Activated naive CD8-positive, alpha-beta T cell treated with anti-CD3 and anti-CD28 coated beads, Interleukin-2, amount 10 ng/mL, durations not matched to agents 7 days and 5 days (primary cell): Measurements from ENCODE around the gene SPTBN2. TPM values are rescaled to one million over a fixed set of nuclear protein-coding genes. Genes with fewer than 3 reads are reported as not detected.

Experiments
- ATAC-seq: fragments of 150-1000 bp; cut with Tn5 transposase; one replicate; pipeline ENCODE4 v1.10.0; 2021; ENCODE audit warnings: low read depth, moderate library complexity
- POLR2A ChIA-PET: fragments of 350-600 bp; sonication (Branson Sonifier 250); formaldehyde crosslinking; loops from one replicate; lab custom pipeline; 2021; ENCODE audit warnings: antibody characterized with exemption; lab: Charles Lee
- DNase-seq: peaks from one replicate; pipeline ENCODE4 v3.0.0; 2021
- H3K27ac Mint-ChIP-seq: one replicate; pipeline ENCODE4 v1.8.0; 2022; ENCODE audit warnings: mild to moderate bottlenecking, mixed read lengths
- H3K27me3 Mint-ChIP-seq: one replicate; pipeline ENCODE4 v1.8.0; 2022; ENCODE audit warnings: mild to moderate bottlenecking, moderate library complexity, mixed read lengths
- H3K36me3 Mint-ChIP-seq: one replicate; pipeline ENCODE4 v1.8.0; 2021; ENCODE audit warnings: mild to moderate bottlenecking, mixed read lengths
- H3K4me1 Mint-ChIP-seq: one replicate; pipeline ENCODE4 v1.8.0; 2021; ENCODE audit warnings: mixed read lengths
- H3K4me3 Mint-ChIP-seq: one replicate; pipeline ENCODE4 v1.8.0; 2022; ENCODE audit warnings: mild to moderate bottlenecking, moderate library complexity, mixed read lengths
- H3K9me3 Mint-ChIP-seq: one replicate; pipeline ENCODE4 v1.8.0; 2021; ENCODE audit warnings: mixed read lengths
- total RNA-seq, 2 experiments: library from RNA; stranded (reverse); gene quantifications; one replicate each; pipeline ENCODE4 v1.2.3, GENCODE V29; 2021

The SPTBN2 gene
- total RNA-seq, 2 experiments from 2014 or later: 1.3 to 1.6 TPM

GRCh38 chr11:66720223-66720898 lies 8.7 kb downstream of the SPTBN2 start:
- POLR2A ChIA-PET: no interaction called here
- Mint-ChIP-seq H3K36me3 (no peaks in the 10 kb centered on the region), H3K4me1 (peaks cover 12% of the 10 kb centered on the region), H3K9me3 (no peaks in the 10 kb centered on the region), H3K27ac (peak overlapping the region; percentile 75), H3K4me3 (peak overlapping the region; percentile 52), H3K27me3 (peaks cover 27% of the 10 kb centered on the region)
- ATAC-seq: peak; percentile 87
- peak; percentile 58 for DNase-seq

DNA sequence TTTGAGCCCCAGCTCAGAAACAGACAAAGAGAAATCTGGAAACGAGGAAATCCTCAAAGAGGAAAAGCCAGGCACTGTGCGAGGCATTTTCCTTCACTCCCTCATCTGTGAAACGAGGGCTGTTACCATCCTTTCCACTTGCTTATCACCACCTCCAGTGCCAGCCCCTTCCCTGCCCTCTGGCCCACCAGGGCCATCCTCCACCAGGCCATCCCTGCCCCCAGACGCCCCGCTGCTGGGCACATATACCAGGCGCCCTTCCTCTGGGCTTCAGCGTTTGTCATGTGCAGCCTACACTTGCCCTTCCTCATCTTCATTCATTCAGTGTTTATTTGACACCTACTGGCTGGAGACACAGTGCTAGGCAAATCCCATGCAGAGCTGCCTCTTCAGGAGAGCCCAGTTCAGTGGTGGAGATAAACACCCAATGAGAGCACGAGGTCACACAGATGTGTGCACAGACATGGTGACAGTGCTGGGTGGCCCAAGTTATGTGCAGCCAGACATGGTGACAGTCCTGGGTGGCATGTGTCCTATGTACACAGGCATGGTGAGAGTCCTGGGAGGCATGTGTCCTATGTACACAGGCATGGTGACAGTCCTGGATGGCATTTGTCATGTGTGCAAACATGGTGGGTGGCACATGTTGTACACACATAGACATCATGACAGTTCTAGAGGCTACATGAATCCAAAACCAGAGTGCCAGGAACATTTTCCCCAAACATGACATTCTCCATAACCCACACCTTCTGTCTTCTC lies 9.7 kb downstream of the SPTBN2 start:
- DNase-seq (no peak), ATAC-seq (no peak)
- H3K36me3 Mint-ChIP-seq: no peaks in the 10 kb centered on the region
- peaks cover 16% of the 10 kb centered on the region for H3K27me3 Mint-ChIP-seq
- POLR2A ChIA-PET: no interaction called here
- H3K9me3 Mint-ChIP-seq: no peaks in the 10 kb centered on the region
- H3K4me1 Mint-ChIP-seq: peaks cover 12% of the 10 kb centered on the region
- no peak overlapping the region for H3K27ac Mint-ChIP-seq
- H3K4me3 Mint-ChIP-seq: no peak overlapping the region

DNA sequence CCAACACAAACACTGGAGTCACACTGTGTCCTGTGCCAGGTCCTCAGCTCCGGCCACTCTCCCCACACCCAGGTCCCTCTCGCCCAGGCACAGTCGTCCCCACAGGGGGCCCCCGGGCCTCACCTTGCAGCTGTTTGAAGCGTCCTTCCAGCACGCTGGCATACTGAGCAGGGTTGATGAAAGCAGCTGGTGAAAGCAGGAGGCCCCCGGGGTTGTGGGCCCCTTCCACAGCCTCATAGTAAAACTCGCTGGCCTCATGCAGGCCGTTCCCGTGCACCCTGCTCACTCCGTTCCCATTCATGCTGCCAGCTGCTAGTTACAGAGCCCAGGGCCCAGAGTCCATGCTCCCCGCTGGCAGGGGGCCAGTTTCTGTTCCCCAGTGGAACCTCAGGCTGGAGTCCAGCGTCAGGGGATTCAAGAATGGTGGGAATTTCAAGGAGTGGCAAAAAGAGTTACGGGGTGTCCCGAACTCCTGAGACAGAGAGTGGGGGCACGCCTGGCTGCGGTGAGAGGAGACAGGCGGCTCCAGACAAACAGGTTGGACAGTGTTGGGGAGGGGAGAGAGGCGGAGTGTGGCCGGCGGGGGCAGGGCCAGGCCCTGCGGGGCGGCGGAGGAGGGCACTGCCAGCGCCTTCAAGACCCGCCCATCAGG lies 10.6 kb downstream of the SPTBN2 start:
- Mint-ChIP-seq H3K4me1 (peaks cover 13% of the 10 kb centered on the region), H3K27me3 (peaks cover 11% of the 10 kb centered on the region), H3K27ac (no peak overlapping the region), H3K4me3 (no peak overlapping the region), H3K9me3 (no peaks in the 10 kb centered on the region), H3K36me3 (no peaks in the 10 kb centered on the region)
- ATAC-seq (no peak), DNase-seq (no peak)
- POLR2A ChIA-PET: no interaction called here

DNA sequence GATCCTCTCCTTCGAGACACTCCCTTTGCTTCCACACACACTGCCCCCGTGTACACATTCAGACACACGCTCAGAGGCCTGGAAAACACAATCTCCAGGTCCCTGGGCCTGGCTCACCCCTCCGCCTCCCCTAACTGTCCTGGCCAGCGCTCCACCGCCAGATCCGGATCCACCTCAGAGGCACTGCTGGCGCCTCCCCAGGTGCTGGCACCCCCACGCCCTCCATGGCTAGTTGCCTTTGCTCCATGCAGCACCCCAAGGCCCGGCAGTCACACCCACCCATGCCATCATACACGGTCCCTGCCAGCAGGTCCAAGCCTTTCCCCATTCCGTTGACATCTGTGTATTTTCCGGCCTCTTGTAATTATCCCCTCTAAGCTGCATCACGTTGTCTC lies 11.1 kb downstream of the SPTBN2 start:
- POLR2A ChIA-PET: no interaction called here
- Mint-ChIP-seq H3K27ac (no peak overlapping the region), H3K9me3 (no peaks in the 10 kb centered on the region), H3K27me3 (peaks cover 7% of the 10 kb centered on the region), H3K4me1 (peaks cover 15% of the 10 kb centered on the region), H3K36me3 (no peaks in the 10 kb centered on the region), H3K4me3 (no peak overlapping the region)
- ATAC-seq (no peak), DNase-seq (no peak)

- Mint-ChIP-seq H3K27me3 (peaks cover 4% of the 10 kb centered on the region), H3K9me3 (no peaks in the 10 kb centered on the region), H3K36me3 (no peaks in the 10 kb centered on the region), H3K4me1 (peaks cover 14% of the 10 kb centered on the region), H3K4me3 (no peak overlapping the region), H3K27ac (no peak overlapping the region)
- POLR2A ChIA-PET: no interaction called here
- DNase-seq: no peak
- no peak for ATAC-seq
Observed at GRCh38 chr11:66716996-66717395, 12.0 kb downstream of the SPTBN2 start.

GRCh38 chr11:66715346-66716085 lies 13.5 kb downstream of the SPTBN2 start:
- Mint-ChIP-seq H3K9me3 (no peaks in the 10 kb centered on the region), H3K27me3 (peaks cover 4% of the 10 kb centered on the region), H3K4me1 (peaks cover 11% of the 10 kb centered on the region), H3K27ac (no peak overlapping the region), H3K4me3 (no peak overlapping the region), H3K36me3 (no peaks in the 10 kb centered on the region)
- POLR2A ChIA-PET: interaction anchor here (0.6 kb wide), 1 partner anchor 9 kb away, joined by 3 read pairs; no protein-coding TSS in a partner anchor
- no peak for DNase-seq
- no peak for ATAC-seq

DNA sequence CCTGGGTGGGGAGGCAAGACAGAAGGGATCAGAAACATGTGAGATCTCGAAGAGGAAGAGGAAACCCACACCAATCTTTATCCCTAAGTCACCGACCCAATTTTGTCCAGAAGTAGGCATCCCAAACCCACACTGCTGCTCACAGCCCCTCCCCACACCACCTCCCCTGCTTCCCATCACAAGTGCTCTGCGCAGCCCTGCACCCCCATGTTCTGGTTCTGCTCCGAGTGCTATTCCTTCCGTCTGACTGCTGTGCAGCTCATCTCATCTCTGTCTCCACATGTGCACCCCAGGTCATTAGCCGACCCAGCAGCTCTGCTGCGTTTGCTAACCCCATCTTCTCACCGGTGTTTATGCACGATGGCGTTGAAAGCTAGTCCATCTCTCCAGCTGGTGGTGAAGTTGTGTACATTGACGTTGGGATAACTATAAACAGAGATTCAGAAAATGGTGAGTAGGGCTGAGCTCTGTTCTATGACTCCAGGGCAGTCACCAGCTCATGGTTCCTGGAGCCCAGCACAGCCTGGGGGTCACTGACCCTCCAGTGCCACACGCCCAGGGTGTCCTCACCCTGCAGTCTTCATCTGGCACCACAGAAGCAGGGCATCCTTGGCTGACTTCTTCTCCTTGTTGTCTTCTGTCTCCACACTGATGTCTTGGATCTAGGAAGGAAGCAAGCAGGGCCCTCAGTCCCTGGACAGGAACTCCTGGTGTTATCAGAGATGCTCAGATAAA lies 15.1 kb downstream of the SPTBN2 start:
- DNase-seq: no peak
- no peak for ATAC-seq
- no peak overlapping the region for H3K4me3 Mint-ChIP-seq
- no peak overlapping the region for H3K27ac Mint-ChIP-seq
- peaks cover 3% of the 10 kb centered on the region for H3K4me1 Mint-ChIP-seq
- POLR2A ChIA-PET: no interaction called here
- H3K9me3 Mint-ChIP-seq: no peaks in the 10 kb centered on the region
- no peaks in the 10 kb centered on the region for H3K36me3 Mint-ChIP-seq
- peaks cover 4% of the 10 kb centered on the region for H3K27me3 Mint-ChIP-seq

DNA sequence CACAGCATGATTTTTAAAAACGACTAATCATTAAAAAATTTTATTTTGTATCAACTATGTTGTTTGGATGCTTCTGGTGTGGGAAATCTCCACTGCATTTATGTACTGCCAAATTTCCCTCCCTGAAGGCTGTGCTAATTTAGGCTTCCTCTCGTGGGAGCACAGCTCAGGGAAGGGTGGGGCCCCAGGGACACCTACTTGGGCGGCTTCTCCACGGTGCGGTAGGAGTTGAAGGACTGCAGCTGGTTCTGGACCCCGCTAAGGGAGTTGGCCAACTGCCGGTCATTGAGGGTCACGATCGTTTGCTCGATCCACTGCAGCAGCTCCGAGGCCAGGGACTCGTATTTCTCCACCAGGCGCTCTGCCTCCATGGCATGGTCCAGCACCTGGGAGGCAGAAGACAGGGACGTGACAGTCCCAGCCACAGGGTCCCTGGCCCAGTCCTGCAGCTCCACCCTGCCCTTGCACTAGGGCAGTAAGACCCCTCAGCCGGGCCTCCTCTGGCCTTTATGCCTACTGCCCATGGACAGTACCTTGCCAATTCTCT lies 18.6 kb downstream of the SPTBN2 start:
- ATAC-seq (no peak), DNase-seq (no peak)
- Mint-ChIP-seq H3K4me3 (no peak overlapping the region), H3K9me3 (no peaks in the 10 kb centered on the region), H3K27me3 (no peaks in the 10 kb centered on the region), H3K4me1 (peaks cover 3% of the 10 kb centered on the region), H3K27ac (no peak overlapping the region), H3K36me3 (no peaks in the 10 kb centered on the region)
- POLR2A ChIA-PET: no interaction called here

GRCh38 chr11:66708701-66709100 lies 20.3 kb downstream of the SPTBN2 start:
- no peak overlapping the region for H3K4me3 Mint-ChIP-seq
- H3K36me3 Mint-ChIP-seq: no peaks in the 10 kb centered on the region
- POLR2A ChIA-PET: no interaction called here
- ATAC-seq (no peak), DNase-seq (no peak)
- no peaks in the 10 kb centered on the region for H3K27me3 Mint-ChIP-seq
- H3K4me1 Mint-ChIP-seq: peaks cover 5% of the 10 kb centered on the region
- no peaks in the 10 kb centered on the region for H3K9me3 Mint-ChIP-seq
- no peak overlapping the region for H3K27ac Mint-ChIP-seq

- H3K27me3 Mint-ChIP-seq: no peaks in the 10 kb centered on the region
- no peak overlapping the region for H3K4me3 Mint-ChIP-seq
- no peak overlapping the region for H3K27ac Mint-ChIP-seq
- no peaks in the 10 kb centered on the region for H3K36me3 Mint-ChIP-seq
- no peaks in the 10 kb centered on the region for H3K9me3 Mint-ChIP-seq
- DNase-seq: no peak
- peaks cover 2% of the 10 kb centered on the region for H3K4me1 Mint-ChIP-seq
- POLR2A ChIA-PET: no interaction called here
- ATAC-seq: no peak
Observed at GRCh38 chr11:66708094-66708493, 20.9 kb downstream of the SPTBN2 start.

- POLR2A ChIA-PET: no interaction called here
- H3K27me3 Mint-ChIP-seq: no peaks in the 10 kb centered on the region
- DNase-seq (no peak), ATAC-seq (no peak)
- H3K36me3 Mint-ChIP-seq: no peaks in the 10 kb centered on the region
- H3K9me3 Mint-ChIP-seq: no peaks in the 10 kb centered on the region
- no peak overlapping the region for H3K27ac Mint-ChIP-seq
- peaks cover 2% of the 10 kb centered on the region for H3K4me1 Mint-ChIP-seq
- no peak overlapping the region for H3K4me3 Mint-ChIP-seq
Observed at GRCh38 chr11:66707486-66707885, 21.5 kb downstream of the SPTBN2 start.

DNA sequence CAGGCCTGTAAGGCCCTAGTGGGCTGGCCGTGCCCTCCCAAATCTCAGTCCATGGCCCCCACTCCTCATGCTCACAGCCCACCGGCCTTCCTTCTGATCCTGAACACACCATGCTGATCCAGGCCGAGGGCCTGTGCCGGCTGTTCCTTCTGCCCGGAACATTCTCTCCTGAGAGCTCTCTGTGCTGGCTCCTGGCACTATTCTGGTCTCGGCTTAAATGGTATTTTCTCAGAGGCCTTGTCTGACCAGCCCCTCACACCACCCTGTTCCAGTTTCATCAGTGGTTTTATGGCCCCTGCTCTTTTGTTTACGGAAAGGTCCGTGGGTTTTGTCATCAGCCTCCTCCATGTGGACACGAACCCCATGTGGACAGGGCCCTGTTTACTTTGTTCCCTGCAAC lies 22.0 kb downstream of the SPTBN2 start:
- H3K4me1 Mint-ChIP-seq: peaks cover 2% of the 10 kb centered on the region
- no peak overlapping the region for H3K4me3 Mint-ChIP-seq
- no peaks in the 10 kb centered on the region for H3K36me3 Mint-ChIP-seq
- H3K27ac Mint-ChIP-seq: no peak overlapping the region
- H3K9me3 Mint-ChIP-seq: no peaks in the 10 kb centered on the region
- POLR2A ChIA-PET: no interaction called here
- H3K27me3 Mint-ChIP-seq: no peaks in the 10 kb centered on the region
- DNase-seq (no peak), ATAC-seq (no peak)
